ENCODE results near the gene GRK5. TPM values are rescaled to one million over a fixed set of nuclear protein-coding genes. Genes with fewer than 3 reads are reported as not detected.
A peak's percentile ranks its signal among the peaks of the same experiment; 100 is the strongest.
"Not testable (repeated sequence)": the region's sequence is repeated elsewhere in the genome, so short reads cannot be mapped to it uniquely, and the experiment has no call there.

GRK5 gene
- total RNA-seq, 1 donor from 2014 or later, result 163 TPM

DNA sequence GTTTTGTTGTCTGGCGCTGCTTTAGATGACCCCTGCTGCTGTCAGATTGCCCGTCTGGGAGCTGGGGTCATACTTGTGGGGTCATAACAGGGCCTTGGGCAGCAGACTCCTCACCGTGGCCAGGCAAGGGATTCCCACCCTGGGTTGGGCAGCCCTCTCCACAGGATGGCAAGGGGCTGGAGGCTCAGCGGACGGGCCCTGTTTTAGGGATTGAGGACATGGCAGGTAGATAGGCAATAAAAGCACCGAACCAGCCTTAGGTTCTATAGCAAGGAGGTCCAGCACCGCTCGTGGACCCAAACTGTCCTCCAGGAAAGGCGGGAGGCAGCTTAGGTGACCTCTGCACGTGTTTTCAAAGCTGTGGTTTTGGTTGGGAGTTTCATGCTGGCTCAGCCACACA lies 60.0 kb downstream of the GRK5 start:
- peak overlapping the region; percentile 96 for H3K27ac Mint-ChIP-seq (ENCODE audit: unreplicated experiment)
- no peak for TF ChIP-seq CTCF (IDR thresholded peaks at IDR 0.05; ENCODE audit: unreplicated experiment)
- H3K4me3 Mint-ChIP-seq (ENCODE audit: unreplicated experiment), result no peak overlapping the region
- DNase-seq (ENCODE audit: low spot score), result no peak
- peaks cover 36% of the 10 kb centered on the region for H3K36me3 Mint-ChIP-seq (ENCODE audit: low read depth, unreplicated experiment)
- peaks cover 75% of the 10 kb centered on the region for H3K4me1 Mint-ChIP-seq (ENCODE audit: unreplicated experiment)
- H3K27me3 Mint-ChIP-seq (ENCODE audit: unreplicated experiment), result peaks cover 23% of the 10 kb centered on the region
- no peaks in the 10 kb centered on the region for H3K9me3 Mint-ChIP-seq (ENCODE audit: unreplicated experiment)

DNA sequence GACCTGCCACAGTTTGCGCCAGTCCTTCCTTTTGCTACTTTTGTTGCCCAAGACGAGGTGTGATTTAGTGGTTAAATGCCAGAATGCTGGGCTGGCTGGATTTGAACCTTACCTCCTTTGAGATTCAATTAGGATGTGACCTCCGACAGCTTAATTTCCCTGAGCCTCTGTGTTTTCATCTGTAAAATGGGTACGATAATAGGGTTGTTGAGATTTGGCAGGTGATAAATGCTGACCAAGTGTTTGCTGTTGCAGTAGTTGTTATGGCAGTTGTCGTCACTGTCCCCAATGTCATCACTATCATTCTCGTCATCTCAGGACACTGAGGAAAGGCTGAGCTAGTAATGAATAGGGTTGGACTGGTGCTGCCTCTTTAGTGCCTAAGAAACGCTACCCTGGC lies 61.1 kb downstream of the GRK5 start:
- peaks cover 30% of the 10 kb centered on the region for H3K27me3 Mint-ChIP-seq (ENCODE audit: unreplicated experiment)
- H3K4me1 Mint-ChIP-seq (ENCODE audit: unreplicated experiment), result peaks cover 83% of the 10 kb centered on the region
- peak overlapping the region; percentile 96 for H3K27ac Mint-ChIP-seq (ENCODE audit: unreplicated experiment)

GRCh38 chr10:119268871-119269506 lies 61.6 kb downstream of the GRK5 start:
- no peaks in the 10 kb centered on the region for H3K9me3 Mint-ChIP-seq (ENCODE audit: unreplicated experiment)
- no peak for TF ChIP-seq CTCF (IDR thresholded peaks at IDR 0.05; ENCODE audit: unreplicated experiment)
- peaks cover 85% of the 10 kb centered on the region for H3K4me1 Mint-ChIP-seq (ENCODE audit: unreplicated experiment)
- H3K27ac Mint-ChIP-seq (ENCODE audit: unreplicated experiment), result peak overlapping the region; percentile 96
- H3K4me3 Mint-ChIP-seq (ENCODE audit: unreplicated experiment), result no peak overlapping the region
- H3K36me3 Mint-ChIP-seq (ENCODE audit: low read depth, unreplicated experiment), result peaks cover 31% of the 10 kb centered on the region
- peaks cover 30% of the 10 kb centered on the region for H3K27me3 Mint-ChIP-seq (ENCODE audit: unreplicated experiment)
- DNase-seq (ENCODE audit: low spot score), result peak; percentile 36

More for the DNA sequence above, 61.1 kb downstream of the GRK5 start:
- TF ChIP-seq CTCF (IDR thresholded peaks at IDR 0.05; ENCODE audit: unreplicated experiment), result no peak
- peak overlapping the region; percentile 51 for H3K4me3 Mint-ChIP-seq (ENCODE audit: unreplicated experiment)
- peaks cover 34% of the 10 kb centered on the region for H3K36me3 Mint-ChIP-seq (ENCODE audit: low read depth, unreplicated experiment)
- H3K9me3 Mint-ChIP-seq (ENCODE audit: unreplicated experiment), result no peaks in the 10 kb centered on the region
- no peak for DNase-seq (ENCODE audit: low spot score)

- Mint-ChIP-seq H3K4me3 (ENCODE audit: unreplicated experiment) (peak overlapping the region; percentile 87), H3K27ac (ENCODE audit: unreplicated experiment) (peak overlapping the region; percentile 99), H3K9me3 (ENCODE audit: unreplicated experiment) (no peaks in the 10 kb centered on the region), H3K27me3 (ENCODE audit: unreplicated experiment) (peaks cover 24% of the 10 kb centered on the region), H3K36me3 (ENCODE audit: low read depth, unreplicated experiment) (peaks cover 25% of the 10 kb centered on the region), H3K4me1 (ENCODE audit: unreplicated experiment) (peaks cover 85% of the 10 kb centered on the region)
- DNase-seq (ENCODE audit: low spot score), result no peak
- TF ChIP-seq CTCF (IDR thresholded peaks at IDR 0.05; ENCODE audit: unreplicated experiment), result no peak
These were observed 62.4 kb downstream of the GRK5 start for GRCh38 chr10:119269737-119270136.

DNA sequence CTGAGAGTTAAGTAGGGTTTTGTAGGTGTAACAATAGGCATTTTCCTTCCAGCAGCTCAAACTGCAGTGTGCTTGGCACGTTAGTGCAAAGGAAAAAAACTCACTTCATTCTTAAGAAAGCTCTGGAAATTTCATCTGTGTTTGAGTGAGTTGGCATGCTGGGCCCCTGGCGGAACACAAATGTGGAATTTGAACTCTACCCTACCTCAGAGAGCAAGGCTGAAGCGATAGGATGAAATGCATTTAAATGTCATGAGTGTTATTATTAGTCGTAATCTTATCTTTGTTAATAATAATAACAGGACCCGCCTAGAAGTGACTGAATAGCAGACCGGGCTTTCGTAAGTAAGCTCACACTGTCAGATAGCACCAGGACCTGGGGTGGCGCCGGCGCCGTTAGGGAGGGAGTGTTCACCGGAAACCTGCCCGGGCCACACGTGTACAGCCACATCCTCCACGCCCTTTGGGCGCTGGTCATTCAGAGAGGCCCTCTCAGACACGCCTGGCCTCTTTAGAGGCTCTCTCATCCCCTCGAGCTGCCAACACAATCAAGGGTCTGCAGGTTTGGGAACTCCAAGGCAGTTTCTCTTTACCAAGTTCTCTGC lies 63.5 kb downstream of the GRK5 start:
- Mint-ChIP-seq H3K27me3 (ENCODE audit: unreplicated experiment) (peaks cover 18% of the 10 kb centered on the region), H3K27ac (ENCODE audit: unreplicated experiment) (peak overlapping the region; percentile 99), H3K9me3 (ENCODE audit: unreplicated experiment) (no peaks in the 10 kb centered on the region), H3K4me3 (ENCODE audit: unreplicated experiment) (peak overlapping the region; percentile 68), H3K36me3 (ENCODE audit: low read depth, unreplicated experiment) (peaks cover 19% of the 10 kb centered on the region), H3K4me1 (ENCODE audit: unreplicated experiment) (peaks cover 88% of the 10 kb centered on the region)
- TF ChIP-seq CTCF (IDR thresholded peaks at IDR 0.05; ENCODE audit: unreplicated experiment), result no peak
- DNase-seq (ENCODE audit: low spot score), result peak; percentile 28

DNA sequence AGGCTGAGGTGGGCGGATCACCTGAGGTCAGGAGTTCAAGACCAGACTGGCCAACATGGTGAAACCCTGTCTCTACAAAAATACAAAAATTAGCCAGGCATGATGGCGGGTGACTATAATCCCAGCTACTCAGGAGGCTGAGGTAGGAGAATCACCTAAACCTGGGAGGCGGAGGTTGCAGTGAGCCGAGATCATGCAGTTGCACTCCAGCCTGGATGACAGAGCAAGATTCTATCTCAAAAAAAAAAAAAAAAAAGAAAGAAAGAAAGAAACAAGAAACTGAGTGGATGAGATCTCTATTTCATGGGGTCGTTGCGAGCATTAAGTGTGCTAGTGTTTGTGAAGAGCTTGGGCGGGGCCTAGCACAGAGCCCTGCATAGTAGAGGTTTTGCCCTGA lies 65.0 kb downstream of the GRK5 start:
- not testable (repeated sequence) for DNase-seq (ENCODE audit: low spot score); H3K9me3 Mint-ChIP-seq (ENCODE audit: unreplicated experiment)
- Mint-ChIP-seq H3K4me3 (ENCODE audit: unreplicated experiment) (peak overlapping the region; percentile 37), H3K36me3 (ENCODE audit: low read depth, unreplicated experiment) (peaks cover 19% of the 10 kb centered on the region), H3K27me3 (ENCODE audit: unreplicated experiment) (peaks cover 22% of the 10 kb centered on the region), H3K4me1 (ENCODE audit: unreplicated experiment) (peaks cover 92% of the 10 kb centered on the region), H3K27ac (ENCODE audit: unreplicated experiment) (peak overlapping the region; percentile 99)

All from endothelial cell (in vitro differentiated cells).